Measurements from ENCODE around the gene TTI1.

DNA sequence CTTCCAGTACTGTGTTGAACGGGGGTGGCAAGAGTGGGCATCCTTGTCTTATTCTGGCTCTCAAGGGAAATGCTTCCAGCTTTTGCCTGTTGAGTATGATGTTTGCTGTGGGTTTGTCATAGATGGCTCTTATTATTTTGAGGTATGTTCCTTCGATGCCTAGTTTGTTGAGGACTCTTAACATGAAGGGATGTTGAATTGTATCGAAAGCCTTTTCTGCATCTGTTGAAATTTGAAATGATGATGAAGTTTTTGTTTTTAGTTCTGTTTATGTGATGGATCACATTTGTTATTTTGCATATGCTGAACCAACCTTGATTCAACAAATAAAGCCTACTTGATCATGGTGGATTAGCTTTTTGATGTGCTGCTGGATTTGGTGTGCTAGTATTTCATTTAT lies 48.3 kb upstream of the TTI1 start:
- no peak for TF ChIP-seq ELF1 (CRISPR knock-in tag; IDR thresholded peaks at IDR 0.05)
- TF ChIP-seq, protein P1, sequence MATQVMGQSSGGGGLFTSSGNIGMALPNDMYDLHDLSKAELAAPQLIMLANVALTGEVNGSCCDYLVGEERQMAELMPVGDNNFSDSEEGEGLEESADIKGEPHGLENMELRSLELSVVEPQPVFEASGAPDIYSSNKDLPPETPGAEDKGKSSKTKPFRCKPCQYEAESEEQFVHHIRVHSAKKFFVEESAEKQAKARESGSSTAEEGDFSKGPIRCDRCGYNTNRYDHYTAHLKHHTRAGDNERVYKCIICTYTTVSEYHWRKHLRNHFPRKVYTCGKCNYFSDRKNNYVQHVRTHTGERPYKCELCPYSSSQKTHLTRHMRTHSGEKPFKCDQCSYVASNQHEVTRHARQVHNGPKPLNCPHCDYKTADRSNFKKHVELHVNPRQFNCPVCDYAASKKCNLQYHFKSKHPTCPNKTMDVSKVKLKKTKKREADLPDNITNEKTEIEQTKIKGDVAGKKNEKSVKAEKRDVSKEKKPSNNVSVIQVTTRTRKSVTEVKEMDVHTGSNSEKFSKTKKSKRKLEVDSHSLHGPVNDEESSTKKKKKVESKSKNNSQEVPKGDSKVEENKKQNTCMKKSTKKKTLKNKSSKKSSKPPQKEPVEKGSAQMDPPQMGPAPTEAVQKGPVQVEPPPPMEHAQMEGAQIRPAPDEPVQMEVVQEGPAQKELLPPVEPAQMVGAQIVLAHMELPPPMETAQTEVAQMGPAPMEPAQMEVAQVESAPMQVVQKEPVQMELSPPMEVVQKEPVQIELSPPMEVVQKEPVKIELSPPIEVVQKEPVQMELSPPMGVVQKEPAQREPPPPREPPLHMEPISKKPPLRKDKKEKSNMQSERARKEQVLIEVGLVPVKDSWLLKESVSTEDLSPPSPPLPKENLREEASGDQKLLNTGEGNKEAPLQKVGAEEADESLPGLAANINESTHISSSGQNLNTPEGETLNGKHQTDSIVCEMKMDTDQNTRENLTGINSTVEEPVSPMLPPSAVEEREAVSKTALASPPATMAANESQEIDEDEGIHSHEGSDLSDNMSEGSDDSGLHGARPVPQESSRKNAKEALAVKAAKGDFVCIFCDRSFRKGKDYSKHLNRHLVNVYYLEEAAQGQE (IDR thresholded peaks at IDR 0.05; ENCODE audit: borderline replicate concordance in 1 of 2, low read depth in 1 of 2, low read length in 2 of 2), result no peak

Measured in HepG2 (cell line).